SK-N-SH (cell line): ENCODE results near the gene RAP1B. TPM values are rescaled to one million over a fixed set of nuclear protein-coding genes. Genes with fewer than 3 reads are reported as not detected.
A peak's percentile ranks its signal among the peaks of the same experiment; 100 is the strongest.
"Not testable (repeated sequence)": the region's sequence is repeated elsewhere in the genome, so short reads cannot be mapped to it uniquely, and the experiment has no call there.

Experiments
- CTCF ChIA-PET: fragments of 300-600, 350-600 bp; formaldehyde crosslinking; extraction: SDS; loops from one replicate; lab custom pipeline; 2021; lab: Yijun Ruan, JAX
- POLR2A ChIA-PET: fragments of 350-600 bp; sonication (Branson Sonifier 250); formaldehyde crosslinking; extraction: SDS; loops from one replicate; lab custom pipeline; 2020; ENCODE audit warnings: antibody characterized with exemption, inconsistent platforms; lab: Yijun Ruan, JAX
- DNase-seq: peaks from one replicate; pipeline ENCODE4 v3.0.0; 2012
- H2AFZ ChIP-seq: fragments of 200-600 bp; sonication (generic); 2 replicates; pipeline ENCODE4 v1.8.1; 2016; ENCODE audit warnings: antibody characterized with exemption, mild to moderate bottlenecking, low read depth
- H3F3A ChIP-seq: fragments of 200-600 bp; sonication (generic); replicated peaks from 2 replicates; pipeline ENCODE3; 2016; ENCODE audit warnings: antibody characterized with exemption, mild to moderate bottlenecking; ENCODE audit not compliant: insufficient read depth
- H3K27ac ChIP-seq, 2 experiments: fragments of 200-500 bp in 1 of 2; fragments of 200-600 bp in 1 of 2; sonication (Bioruptor generic) in 1 of 2; sonication (generic), shearing (Covaris generic) in 1 of 2; 2 replicates each; pipeline versions ENCODE4 v1.5.1 to v1.6.1; 2014 to 2016; ENCODE audit warnings: low read depth in 2 of 2, inconsistent platforms in 1 of 2, low read length in 1 of 2, mild to moderate bottlenecking in 1 of 2, mixed read lengths in 1 of 2
- H3K27me3 ChIP-seq: fragments of 200-600 bp; sonication (generic), shearing (Covaris generic); 2 replicates; pipeline ENCODE4 v1.6.1; 2016; ENCODE audit warnings: mixed run types; ENCODE audit not compliant: insufficient read depth
- H3K36me3 ChIP-seq, 2 experiments: fragments of 200-500 bp in 1 of 2; fragments of 200-600 bp in 1 of 2; sonication (Bioruptor generic) in 1 of 2; sonication (generic) in 1 of 2; replicated peaks in 1 of 2; 2 replicates each; pipeline versions ENCODE3 to v1.5.1; 2014 to 2016; ENCODE audit warnings: low read length in 1 of 2, mild to moderate bottlenecking in 1 of 2; ENCODE audit not compliant: insufficient read depth in 2 of 2, control insufficient read depth in 1 of 2
- H3K4me1 ChIP-seq, 2 experiments: fragments of 200-500 bp in 1 of 2; fragments of 200-600 bp in 1 of 2; sonication (Bioruptor generic) in 1 of 2; sonication (generic), shearing (Covaris generic) in 1 of 2; 2 replicates each; pipeline versions ENCODE4 v1.5.1 to v1.6.1; 2014 to 2016; ENCODE audit warnings: low read depth in 1 of 2, low read length in 1 of 2, mixed run types in 1 of 2; ENCODE audit not compliant: insufficient read depth in 2 of 2, control insufficient read depth in 1 of 2
- H3K4me2 ChIP-seq: fragments of 200-600 bp; sonication (generic), shearing (Covaris generic); 2 replicates; pipeline ENCODE4 v1.6.1; 2017; ENCODE audit warnings: mixed run types
- H3K4me3 ChIP-seq, 2 experiments: fragments of 200-500 bp in 1 of 2; fragments of 200-600 bp in 1 of 2; sonication (Bioruptor generic) in 1 of 2; sonication (generic), shearing (Covaris generic) in 1 of 2; 2 replicates each; pipeline versions ENCODE4 v1.5.1 to v1.8.1; 2014 to 2016; ENCODE audit warnings: low read depth in 2 of 2, inconsistent platforms in 1 of 2, low read length in 1 of 2, mild to moderate bottlenecking in 1 of 2, mixed read lengths in 1 of 2, moderate library complexity in 1 of 2
- H3K79me2 ChIP-seq: fragments of 200-600 bp; sonication (generic); 2 replicates; pipeline ENCODE4 v1.8.1; 2017; ENCODE audit warnings: mild to moderate bottlenecking; ENCODE audit not compliant: insufficient read depth
- H3K9ac ChIP-seq: fragments of 200-600 bp; sonication (generic); 2 replicates; pipeline ENCODE4 v1.6.1; 2017; ENCODE audit warnings: mixed run types
- H3K9me2 ChIP-seq: fragments of 200-600 bp; sonication (generic); 2 replicates; pipeline ENCODE4 v1.6.1; 2017; ENCODE audit warnings: mixed run types
- H3K9me3 ChIP-seq: fragments of 200-600 bp; sonication (generic); 2 replicates; pipeline ENCODE4 v1.6.1; 2017; ENCODE audit warnings: mixed run types, mild to moderate bottlenecking, moderate library complexity
- H4K20me1 ChIP-seq: fragments of 200-600 bp; sonication (generic); 2 replicates; pipeline ENCODE4 v1.6.1; 2017; ENCODE audit warnings: mild to moderate bottlenecking, mixed run types; ENCODE audit not compliant: insufficient read depth
- EP300 ChIP-seq, 2 experiments: IDR thresholded peaks; 2 replicates each; pipeline versions ENCODE4 v1.4.0 to v1.6.1; 2012; ENCODE audit warnings: borderline replicate concordance in 1 of 2, low read depth in 1 of 2, low read length in 1 of 2
- EZH2phosphoT487 ChIP-seq: fragments of 200-600 bp; sonication (generic); IDR thresholded peaks from 2 replicates; pipeline ENCODE4 v1.6.1; 2017; ENCODE audit warnings: low read depth, mixed run types, mild to moderate bottlenecking, antibody characterized with exemption, moderate library complexity, borderline replicate concordance
- FOXM1 ChIP-seq: IDR thresholded peaks from 2 replicates; pipeline ENCODE4 v1.4.0; 2012; ENCODE audit warnings: low read depth, mild to moderate bottlenecking
- GABPA ChIP-seq: IDR thresholded peaks from 2 replicates; pipeline ENCODE4 v1.4.0; 2012; ENCODE audit warnings: low read depth, mild to moderate bottlenecking
- JUND ChIP-seq: IDR thresholded peaks from 2 replicates; pipeline ENCODE4 v1.4.0; 2012
- MEF2A ChIP-seq: IDR thresholded peaks from 2 replicates; pipeline ENCODE4 v1.4.0; 2012; ENCODE audit warnings: low read depth, borderline replicate concordance
- MXI1 ChIP-seq: IDR thresholded peaks from 2 replicates; pipeline ENCODE4 v1.6.1; 2012; ENCODE audit warnings: mild to moderate bottlenecking, low read depth, low read length, improper control_type of control experiment
- NFIC ChIP-seq: IDR thresholded peaks from 2 replicates; pipeline ENCODE4 v1.4.0; 2012; ENCODE audit warnings: borderline replicate concordance
- POLR2AphosphoS5 ChIP-seq: IDR thresholded peaks from 2 replicates; pipeline ENCODE4 v1.6.1; 2012; ENCODE audit warnings: low read depth, low read length
- RAD21 ChIP-seq: IDR thresholded peaks from 2 replicates; pipeline ENCODE4 v1.6.1; 2012; ENCODE audit warnings: mild to moderate bottlenecking, low read length
- RXRA ChIP-seq: IDR thresholded peaks from 2 replicates; pipeline ENCODE4 v1.4.0; 2012; ENCODE audit warnings: low read depth, mild to moderate bottlenecking, borderline replicate concordance
- TAF1 ChIP-seq: IDR thresholded peaks from 2 replicates; pipeline ENCODE4 v1.6.1; 2012; ENCODE audit warnings: low read depth, mild to moderate bottlenecking, low read length, moderate library complexity, borderline replicate concordance
- TEAD4 ChIP-seq: IDR thresholded peaks from 2 replicates; pipeline ENCODE4 v1.4.0; 2012; ENCODE audit warnings: mild to moderate bottlenecking, borderline replicate concordance; ENCODE audit not compliant: insufficient read depth
- WGBS: methylation state at CpG from one replicate; pipeline ENCODE4 v1.1.6; 2017; ENCODE audit warnings: low lambda C conversion rate; 5-methylcytosine and 5-hydroxymethylcytosine counted together
- polyA plus RNA-seq, 3 experiments: library from polyadenylated mRNA; depleted of rRNA; stranded (reverse); fragments of >200 nt; gene quantifications; 2 replicates each; pipeline ENCODE4 v1.2.3, GENCODE V29; 2012
- TF ChIP-seq, protein P1 (sequence below): fragments of 150-350 bp; IDR thresholded peaks from 2 replicates; pipeline ENCODE4 v1.6.1; 2016; ENCODE audit warnings: mild to moderate bottlenecking, low read depth, low read length
- TF ChIP-seq, protein P2 (sequence below): fragments of 200-600 bp; sonication (generic); IDR thresholded peaks from 2 replicates; pipeline ENCODE4 v1.6.1; 2017; ENCODE audit warnings: antibody characterized with exemption, mild to moderate bottlenecking, moderate library complexity
- TF ChIP-seq, protein P3 (sequence below): IDR thresholded peaks from 2 replicates; pipeline ENCODE4 v1.4.0; 2012; ENCODE audit warnings: low read depth

RAP1B gene
- polyA plus RNA-seq, 1 of the 3 experiments (the other 2 are of a cell fraction): 128 TPM

DNA sequence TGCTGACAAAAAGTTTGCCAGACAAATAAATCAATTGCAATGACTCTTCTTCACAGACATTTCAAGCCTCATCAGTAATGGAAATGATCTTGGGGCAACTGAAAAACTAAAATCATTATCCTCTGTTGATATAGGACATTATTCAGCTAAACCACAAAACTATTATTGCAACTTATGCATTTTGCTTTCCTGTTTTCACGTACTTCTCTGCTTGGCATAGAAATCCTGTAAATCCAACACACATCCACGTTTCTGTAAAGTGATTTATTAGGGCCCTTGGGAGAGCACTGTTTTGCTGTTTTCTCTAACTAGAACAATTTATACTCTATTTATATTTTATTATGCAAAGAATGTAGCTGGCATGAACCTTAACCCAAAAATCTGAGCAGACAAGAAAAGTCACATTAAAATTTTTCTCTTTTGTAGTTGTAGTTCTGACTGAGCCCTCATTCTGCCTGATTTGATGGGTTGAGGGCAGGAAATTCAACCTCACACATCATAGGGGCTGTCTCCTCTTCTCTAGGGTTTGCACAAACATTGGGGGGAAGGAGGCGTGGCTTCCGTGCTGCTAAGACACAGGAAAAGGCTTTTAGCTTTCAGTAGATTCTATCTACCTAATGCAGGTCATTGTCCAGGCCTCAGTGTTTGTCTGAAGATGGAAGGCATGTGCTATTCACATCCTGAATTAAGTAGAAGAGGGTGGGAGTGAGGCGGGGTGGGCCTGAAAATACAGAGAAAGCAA is 64.6 kb downstream of the RAP1B start:
- Histone ChIP-seq H3K27ac (peak overlapping the region; percentile 18 to 29; a peak in 2 of 4 replicates), H3K9me3 (no peaks in the 10 kb centered on the region), H3K9ac (no peak overlapping the region), H3K4me3 (no peak overlapping the region), H2AFZ (no peak overlapping the region), H3F3A (peaks cover 40% of the 10 kb centered on the region), H3K36me3 (no peaks in the 10 kb centered on the region), H3K4me1 (0 out of 4 replicates have a peak, but pooled peaks cover 0 to 6% of the 10 kb centered on the region in 2 experiments), H3K27me3 (no peaks in the 10 kb centered on the region), H3K79me2 (no peaks in the 10 kb centered on the region), H3K4me2 (no peak overlapping the region; the same call in 1 of the 2 replicates), H3K9me2 (no peaks in the 10 kb centered on the region), H4K20me1 (no peaks in the 10 kb centered on the region)
- TF ChIP-seq EP300 (IDR thresholded peaks at IDR 0.05; ENCODE audit: borderline replicate concordance in 1 of 2, low read depth in 1 of 2, low read length in 1 of 2) (no peak), RXRA (no peak)
- no peak for DNase-seq
- 79% methylated on average over 5 of the region's 5 CpGs for WGBS
- CTCF ChIA-PET: interaction anchor here (1.0 kb wide), 1 partner anchor 8 kb away, joined by 3 read pairs; no protein-coding TSS in a partner anchor
- POLR2A ChIA-PET: no interaction called here

DNA sequence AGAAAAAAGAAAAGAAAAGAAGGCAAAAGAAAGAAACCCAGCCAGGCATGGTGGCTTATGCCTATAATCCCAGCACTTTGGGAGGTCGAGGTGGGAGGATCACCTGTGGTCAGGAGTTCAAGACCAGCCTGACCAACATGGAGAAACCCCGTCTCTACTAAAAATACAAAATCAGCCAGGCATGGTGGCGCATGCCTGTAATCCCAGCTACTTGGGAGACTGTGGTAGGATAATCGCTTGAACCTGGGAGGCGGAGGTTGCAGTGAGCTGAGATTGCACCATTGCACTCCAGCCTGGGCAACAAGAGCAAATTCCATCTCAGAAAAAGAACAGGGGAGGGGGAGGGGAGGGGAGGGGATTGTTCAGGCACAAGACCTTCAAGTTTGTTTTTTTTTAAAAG is 66.2 kb downstream of the RAP1B start:
- H3K9me2 ChIP-seq, H3K4me3 ChIP-seq, H3K9me3 ChIP-seq, H3K79me2 ChIP-seq, POLR2A ChIA-PET, H3K27me3 ChIP-seq, H3K36me3 ChIP-seq, H3K4me2 ChIP-seq, H3K4me1 ChIP-seq, H3K9ac ChIP-seq, H2AFZ ChIP-seq, CTCF ChIA-PET, DNase-seq, H4K20me1 ChIP-seq: not testable (repeated sequence)
- Histone ChIP-seq H3K27ac (peak overlapping the region in 1 of 2 experiments; percentile 17; a peak in 1 of 4 replicates), H3F3A (peaks cover 27% of the 10 kb centered on the region)
- WGBS: 88% methylated on average over 5 of the region's 5 CpGs

DNA sequence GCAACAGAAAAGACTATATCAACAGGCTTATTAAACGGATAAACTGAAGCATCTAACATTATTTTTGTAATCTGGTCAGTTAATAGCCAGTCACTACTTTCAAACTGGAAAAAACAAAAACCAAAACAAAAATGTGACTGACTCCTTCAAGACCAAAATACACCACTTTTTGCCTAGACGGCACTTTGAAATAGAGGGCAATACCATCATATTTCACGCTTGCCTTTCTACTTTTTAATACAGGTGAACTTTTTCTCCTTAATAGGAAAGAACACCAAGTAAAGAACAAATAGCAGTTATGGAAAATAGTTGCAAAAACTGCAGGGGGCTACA is 75.5 kb downstream of the RAP1B start:
- Histone ChIP-seq H3K36me3 (peaks cover 8 to 22% of the 10 kb centered on the region in 2 experiments), H3K27me3 (no peaks in the 10 kb centered on the region), H4K20me1 (no peaks in the 10 kb centered on the region), H2AFZ (peak overlapping the region; percentile 75), H3K79me2 (peaks cover 46% of the 10 kb centered on the region), H3K4me3 (peak overlapping the region; percentile 87 to 90), H3K4me1 (peaks cover 4 to 10% of the 10 kb centered on the region in 2 experiments; a peak in 3 of 4 replicates), H3K9me3 (no peaks in the 10 kb centered on the region), H3K27ac (peak overlapping the region; percentile 76 to 91), H3K9ac (peak overlapping the region; percentile 82), H3K9me2 (no peaks in the 10 kb centered on the region), H3F3A (no peaks in the 10 kb centered on the region), H3K4me2 (peak overlapping the region; percentile 85)
- CTCF ChIA-PET: interaction anchor here (1.0 kb wide), 1 partner anchor 647 kb away, joined by 3 read pairs; no protein-coding TSS in a partner anchor
- WGBS: 55% methylated on average over 3 of the region's 3 CpGs
- POLR2A ChIA-PET: no interaction called here
- no peak for DNase-seq
- no peak for TF ChIP-seq FOXM1
- no peak for TF ChIP-seq TAF1
- TF ChIP-seq, protein P1, sequence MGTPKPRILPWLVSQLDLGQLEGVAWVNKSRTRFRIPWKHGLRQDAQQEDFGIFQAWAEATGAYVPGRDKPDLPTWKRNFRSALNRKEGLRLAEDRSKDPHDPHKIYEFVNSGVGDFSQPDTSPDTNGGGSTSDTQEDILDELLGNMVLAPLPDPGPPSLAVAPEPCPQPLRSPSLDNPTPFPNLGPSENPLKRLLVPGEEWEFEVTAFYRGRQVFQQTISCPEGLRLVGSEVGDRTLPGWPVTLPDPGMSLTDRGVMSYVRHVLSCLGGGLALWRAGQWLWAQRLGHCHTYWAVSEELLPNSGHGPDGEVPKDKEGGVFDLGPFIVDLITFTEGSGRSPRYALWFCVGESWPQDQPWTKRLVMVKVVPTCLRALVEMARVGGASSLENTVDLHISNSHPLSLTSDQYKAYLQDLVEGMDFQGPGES: no peak
- TF ChIP-seq, protein P2, sequence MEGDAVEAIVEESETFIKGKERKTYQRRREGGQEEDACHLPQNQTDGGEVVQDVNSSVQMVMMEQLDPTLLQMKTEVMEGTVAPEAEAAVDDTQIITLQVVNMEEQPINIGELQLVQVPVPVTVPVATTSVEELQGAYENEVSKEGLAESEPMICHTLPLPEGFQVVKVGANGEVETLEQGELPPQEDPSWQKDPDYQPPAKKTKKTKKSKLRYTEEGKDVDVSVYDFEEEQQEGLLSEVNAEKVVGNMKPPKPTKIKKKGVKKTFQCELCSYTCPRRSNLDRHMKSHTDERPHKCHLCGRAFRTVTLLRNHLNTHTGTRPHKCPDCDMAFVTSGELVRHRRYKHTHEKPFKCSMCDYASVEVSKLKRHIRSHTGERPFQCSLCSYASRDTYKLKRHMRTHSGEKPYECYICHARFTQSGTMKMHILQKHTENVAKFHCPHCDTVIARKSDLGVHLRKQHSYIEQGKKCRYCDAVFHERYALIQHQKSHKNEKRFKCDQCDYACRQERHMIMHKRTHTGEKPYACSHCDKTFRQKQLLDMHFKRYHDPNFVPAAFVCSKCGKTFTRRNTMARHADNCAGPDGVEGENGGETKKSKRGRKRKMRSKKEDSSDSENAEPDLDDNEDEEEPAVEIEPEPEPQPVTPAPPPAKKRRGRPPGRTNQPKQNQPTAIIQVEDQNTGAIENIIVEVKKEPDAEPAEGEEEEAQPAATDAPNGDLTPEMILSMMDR: no peak
- no peak for TF ChIP-seq RXRA
- TF ChIP-seq MEF2A: no peak
- TF ChIP-seq, protein P3, sequence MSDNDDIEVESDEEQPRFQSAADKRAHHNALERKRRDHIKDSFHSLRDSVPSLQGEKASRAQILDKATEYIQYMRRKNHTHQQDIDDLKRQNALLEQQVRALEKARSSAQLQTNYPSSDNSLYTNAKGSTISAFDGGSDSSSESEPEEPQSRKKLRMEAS: no peak
- no peak for TF ChIP-seq EZH2phosphoT487
- no peak for TF ChIP-seq EP300 (IDR thresholded peaks at IDR 0.05; ENCODE audit: borderline replicate concordance in 1 of 2, low read depth in 1 of 2, low read length in 1 of 2)
- no peak for TF ChIP-seq NFIC
- no peak for TF ChIP-seq RAD21
- no peak for TF ChIP-seq POLR2AphosphoS5
- TF ChIP-seq JUND: no peak
- no peak for TF ChIP-seq TEAD4
- TF ChIP-seq GABPA: no peak
- no peak for TF ChIP-seq MXI1
